Left colon (tissue), 2 donors: ENCODE measurements around the gene LMF2. TPM values are rescaled to one million over a fixed set of nuclear protein-coding genes. Genes with fewer than 3 reads are reported as not detected.
"Not testable (repeated sequence)": the region's sequence is repeated elsewhere in the genome, so short reads cannot be mapped to it uniquely, and the experiment has no call there.

Source experiments
- ATAC-seq: fragments of 200-7000 bp; cut with Tn5 transposase; one replicate; pipeline ENCODE4 v1.9.1; 2020; ENCODE audit warnings: mild to moderate bottlenecking, moderate library complexity
- DNase-seq, 2 donors: peaks; one replicate each; pipeline ENCODE4 v3.0.0-alpha.2; 2020
- intact Hi-C, 2 donors: fragments of 100-400 bp; cut with DNase I in 1 of 2; cut with micrococcal nuclease in 1 of 2; formaldehyde crosslinking; loops; one replicate each; pipeline versions ENCODE4 v1.11.2 to v1.14.0; 2022; cut with DNase I, micrococcal nuclease
- long read RNA-seq: library from polyadenylated mRNA; unstranded; transcript quantifications from one replicate; pipeline ENCODE4 v2.0.0, GENCODE V29; 2021
- total RNA-seq, 2 donors: library from RNA; stranded (reverse); fragmentation: NEBNext Ultra II Directional; extraction: Animal tissue kit (Norgen Biotek cat#: 25700); gene quantifications; one replicate each; pipeline ENCODE4 v1.2.1, GENCODE V29; 2021
- donor health status: DM: no; HTN: no; CAD: no.
- donor health status: DM: yes; HTN: yes; CAD: no.

Gene LMF2
- 10 to 100 TPM; 58.7 to 59.3 TPM for total RNA-seq
- long read RNA-seq, transcript LMF2-202 (14 exons, 2,582 nt), result major isoform, 12 of 82 reads
- long read RNA-seq, partial matches to known transcripts, result 59 of 82 reads
- long read RNA-seq, other reads (novel, unspliced or antisense), result 11 of 82 reads

GRCh38 chr22:50507421-50507990 lies at the start of gene LMF2:
LMF2 (minus strand) TSS chr22:50507702; CDS start chr22:50507675, 27 bp downstream.
- DNase-seq (peak; percentile 87 to 94), ATAC-seq (peak; percentile 79)
- intact Hi-C loops, result no loop called here

- intact Hi-C loops, result no loop called here
- DNase-seq (no peak), ATAC-seq (no peak)
Observed at GRCh38 chr22:50556703-50557102, 49.2 kb upstream of the LMF2 start.

GRCh38 chr22:50553310-50553709 lies 45.8 kb upstream of the LMF2 start:
- ATAC-seq, result no peak
- intact Hi-C loops, result no loop called here
- DNase-seq, result no peak

GRCh38 chr22:50551160-50551752 lies 43.8 kb upstream of the LMF2 start:
- DNase-seq, result no peak
- intact Hi-C loops, result no loop called here
- ATAC-seq, result peak; percentile 43

- no peak for ATAC-seq
- intact Hi-C loops, result no loop called here
- no peak for DNase-seq
Observed at GRCh38 chr22:50550395-50550794, 42.9 kb upstream of the LMF2 start.

GRCh38 chr22:50548921-50549790 lies 41.7 kb upstream of the LMF2 start:
- ATAC-seq, result no peak
- intact Hi-C loops, result no loop called here
- no peak for DNase-seq

- peak; percentile 9 for ATAC-seq
- peak in 1 of 2 donors; percentile 58 for DNase-seq
- intact Hi-C loops, result no loop called here
Observed at GRCh38 chr22:50548040-50548920, 40.8 kb upstream of the LMF2 start.

- intact Hi-C loops, result no loop called here
- ATAC-seq (no peak), DNase-seq (no peak)
Observed at GRCh38 chr22:50547263-50547985, 39.9 kb upstream of the LMF2 start.

GRCh38 chr22:50546326-50547262 lies 39.1 kb upstream of the LMF2 start:
- intact Hi-C loops, result no loop called here
- ATAC-seq, result no peak

GRCh38 chr22:50545522-50546325 lies 38.2 kb upstream of the LMF2 start, which contains the start of gene KLHDC7B:
KLHDC7B (plus strand) TSS chr22:50545899; CDS start chr22:50546244, 345 bp downstream.
- intact Hi-C loops, result no loop called here
- ATAC-seq (no peak), DNase-seq (peak in 1 of 2 donors; percentile 29)

More at GRCh38 chr22:50546326-50547262, 39.1 kb upstream of the LMF2 start:
- no peak for DNase-seq

GRCh38 chr22:50544746-50545253 lies 37.3 kb upstream of the LMF2 start:
- peak; percentile 40 for ATAC-seq
- DNase-seq, result peak; percentile 59 to 70
- intact Hi-C loops, result no loop called here

- intact Hi-C loops, result no loop called here
- ATAC-seq (peak; percentile 77), DNase-seq (peak; percentile 83 to 92)
Observed at GRCh38 chr22:50544078-50544745, 36.7 kb upstream of the LMF2 start.

- intact Hi-C loops, result no loop called here
- ATAC-seq (no peak), DNase-seq (peak in 1 of 2 donors; percentile 39)
Observed at GRCh38 chr22:50542416-50542927, 35.0 kb upstream of the LMF2 start.

GRCh38 chr22:50541667-50542026 lies 34.1 kb upstream of the LMF2 start:
- intact Hi-C loops, result not testable (repeated sequence)
- ATAC-seq (peak; percentile 9), DNase-seq (peak in 1 of 2 donors; percentile 47)

GRCh38 chr22:50540381-50540780 lies 32.9 kb upstream of the LMF2 start:
- ATAC-seq, result no peak
- no peak for DNase-seq
- intact Hi-C loops, result no loop called here
